Panc1 (cell line): Measurements from ENCODE around the gene WDR90. TPM values are rescaled to one million over a fixed set of nuclear protein-coding genes. Genes with fewer than 3 reads are reported as not detected.
A peak's percentile ranks its signal among the peaks of the same experiment; 100 is the strongest.

ENCODE experiments used
- ATAC-seq: fragments of 200-7000 bp; cut with Tn5 transposase; 2 replicates; pipeline ENCODE4 v1.9.1; 2020; ENCODE audit warnings: mild to moderate bottlenecking, moderate library complexity
- BruUV-seq: library from RNA; stranded (reverse); fragments of 400-500 nt; replicated peaks from 2 replicates; lab custom pipeline; 2021; lab: Mats Ljungman, UMichigan
- CTCF ChIA-PET: fragments of 300-600 bp; sonication (Branson Sonifier 250); formaldehyde crosslinking; loops from one replicate; lab custom pipeline; 2022; ENCODE audit warnings: antibody characterized with exemption; lab: Charles Lee
- POLR2A ChIA-PET: fragments of 300-600 bp; sonication (Branson Sonifier 250); formaldehyde crosslinking; loops from one replicate; lab custom pipeline; 2022; ENCODE audit warnings: antibody characterized with exemption; lab: Charles Lee
- DNase-seq: peaks from one replicate; pipeline ENCODE4 v3.0.0-alpha.2; 2010; ENCODE audit warnings: low read depth, low spot score
- H3K27ac ChIP-seq: 2 replicates; pipeline ENCODE4 v1.5.1; 2011; ENCODE audit warnings: mild to moderate bottlenecking, low read length, inconsistent platforms
- H3K27me3 ChIP-seq: fragments of 200-500 bp; sonication (Bioruptor generic); 2 replicates; pipeline ENCODE4 v1.6.0; 2014; ENCODE audit warnings: low read length, inconsistent platforms; ENCODE audit not compliant: control insufficient read depth, insufficient read depth
- H3K36me3 ChIP-seq: fragments of 200-500 bp; sonication (Bioruptor generic); 2 replicates; pipeline ENCODE4 v1.5.1; 2014; ENCODE audit warnings: inconsistent platforms, mild to moderate bottlenecking, low read length, moderate library complexity; ENCODE audit not compliant: control insufficient read depth, insufficient read depth
- H3K4me1 ChIP-seq: 2 replicates; pipeline ENCODE4 v1.5.1; 2011; ENCODE audit warnings: inconsistent platforms, mild to moderate bottlenecking, low read length, moderate library complexity; ENCODE audit not compliant: control insufficient read depth, insufficient read depth
- H3K4me3 ChIP-seq, 2 experiments: 2 replicates each; pipeline ENCODE4 v1.5.1; 2011 to 2012; ENCODE audit warnings: low read depth in 2 of 2, low read length in 2 of 2, mild to moderate bottlenecking in 2 of 2, inconsistent platforms in 1 of 2, moderate library complexity in 1 of 2
- H3K9me3 ChIP-seq: fragments of 200-500 bp; sonication (Bioruptor generic); 2 replicates; pipeline ENCODE4 v1.5.1; 2014; ENCODE audit warnings: low read depth, mild to moderate bottlenecking, inconsistent platforms, low read length, moderate library complexity; ENCODE audit not compliant: control insufficient read depth, insufficient read depth
- POLR2AphosphoS5 ChIP-seq: IDR thresholded peaks from 2 replicates; pipeline ENCODE4 v1.6.1; 2012; ENCODE audit warnings: mild to moderate bottlenecking, low read depth, low read length, moderate library complexity
- SIN3A ChIP-seq: IDR thresholded peaks from 2 replicates; pipeline ENCODE4 v1.6.1; 2012; ENCODE audit warnings: low read depth, mild to moderate bottlenecking, low read length, moderate library complexity, borderline replicate concordance; ENCODE audit not compliant: insufficient read depth
- TCF7L2 ChIP-seq: IDR thresholded peaks from 2 replicates; pipeline ENCODE4 v1.6.1; 2011; ENCODE audit warnings: mild to moderate bottlenecking, low read depth, low read length, inconsistent platforms
- in situ Hi-C: cut with HindIII; loops from 2 replicates; pipeline ENCODE4 v1.10.0; 2016; ENCODE audit warnings: low sequenced_read_pairs, low pct_unique_long_range_greater_than_20kb
- intact Hi-C: fragments of 100-400 bp; cut with micrococcal nuclease; formaldehyde crosslinking; loops from one replicate; pipeline ENCODE4 v1.10.0; 2022; ENCODE audit not compliant: unreplicated experiment
- total RNA-seq: library from RNA; stranded (reverse); gene quantifications from one replicate; pipeline ENCODE4 v1.2.1, GENCODE V29; 2021; ENCODE audit not compliant: unreplicated experiment
- TF ChIP-seq, protein P1 (sequence below), 2 experiments: IDR thresholded peaks; 2 replicates each; pipeline ENCODE4 v1.6.1; 2011 to 2012; ENCODE audit warnings: low read depth in 2 of 2, control low read depth in 1 of 2, low read length in 1 of 2, mild to moderate bottlenecking in 1 of 2, moderate library complexity in 1 of 2; ENCODE audit not compliant: insufficient read depth in 1 of 2
- TF ChIP-seq, protein P2 (sequence below): fragments of 450-650 bp; IDR thresholded peaks from 2 replicates; pipeline ENCODE4 v1.5.1; 2017; ENCODE audit warnings: mild to moderate bottlenecking

WDR90 gene
- total RNA-seq, 1 experiment from 2014 or later = 58.9 TPM

DNA sequence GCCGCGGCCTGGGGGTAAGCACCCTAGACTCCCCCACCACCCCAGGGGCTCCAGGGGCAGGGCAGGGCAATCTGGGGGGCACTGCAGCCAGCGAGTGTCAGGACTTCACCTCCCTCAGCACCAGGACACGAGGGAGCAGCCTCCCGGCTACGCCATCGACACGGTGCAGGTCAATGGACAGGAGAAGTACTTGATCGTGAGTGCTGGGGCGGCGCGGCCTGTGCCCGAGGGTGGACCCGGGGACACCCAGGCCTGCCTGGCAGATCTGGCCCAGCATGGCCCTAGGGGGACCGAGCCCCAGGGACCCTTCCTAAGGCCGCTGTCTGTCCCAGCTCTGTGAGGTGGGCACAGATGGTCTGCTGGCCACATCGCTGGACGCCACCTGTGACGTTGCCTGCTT lies 23.2 kb downstream of the WDR90 start:
- in situ Hi-C loops = no loop called here
- no peak for DNase-seq
- CTCF ChIA-PET = no interaction called here
- ATAC-seq = no peak
- POLR2A ChIA-PET = no interaction called here
- H3K4me3 ChIP-seq = no peak overlapping the region
- BruUV-seq = no TSS peak
- H3K9me3 ChIP-seq = no peaks in the 10 kb centered on the region
- intact Hi-C loops = no loop called here
- H3K27ac ChIP-seq = no peak overlapping the region
- no peak for TF ChIP-seq POLR2AphosphoS5
- H3K27me3 ChIP-seq = no peaks in the 10 kb centered on the region
- peaks cover 28% of the 10 kb centered on the region for H3K4me1 ChIP-seq
- H3K36me3 ChIP-seq = peaks cover 3% of the 10 kb centered on the region; the same call in 1 of the 2 replicates

DNA sequence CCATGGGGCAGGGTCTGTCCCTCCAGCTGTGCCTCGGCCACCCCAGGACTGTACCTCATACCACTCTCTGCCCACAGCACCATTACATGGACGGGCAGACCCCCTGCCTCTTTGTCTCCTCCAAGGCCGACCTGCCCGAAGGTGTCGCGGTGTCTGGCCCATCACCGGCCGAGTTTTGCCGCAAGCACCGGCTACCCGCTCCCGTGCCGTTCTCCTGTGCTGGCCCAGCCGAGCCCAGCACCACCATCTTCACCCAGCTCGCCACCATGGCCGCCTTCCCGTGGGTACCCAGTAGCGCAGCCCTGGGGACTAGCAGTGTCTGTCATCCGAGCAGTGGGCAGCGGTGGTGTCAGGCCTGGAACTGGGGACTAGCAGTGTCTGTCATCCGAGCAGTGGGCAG lies 23.7 kb downstream of the WDR90 start:
- ChIA-PET CTCF (no interaction called here), POLR2A (no interaction called here)
- Histone ChIP-seq H3K27ac (no peak overlapping the region), H3K4me1 (peaks cover 28% of the 10 kb centered on the region), H3K9me3 (no peaks in the 10 kb centered on the region), H3K36me3 (peaks cover 3% of the 10 kb centered on the region; the same call in 1 of the 2 replicates), H3K27me3 (no peaks in the 10 kb centered on the region), H3K4me3 (no peak overlapping the region)
- no peak for DNase-seq
- in situ Hi-C loops = no loop called here
- ATAC-seq = no peak
- intact Hi-C loops = no loop called here
- no peak for TF ChIP-seq SIN3A
- TF ChIP-seq, protein P1, sequence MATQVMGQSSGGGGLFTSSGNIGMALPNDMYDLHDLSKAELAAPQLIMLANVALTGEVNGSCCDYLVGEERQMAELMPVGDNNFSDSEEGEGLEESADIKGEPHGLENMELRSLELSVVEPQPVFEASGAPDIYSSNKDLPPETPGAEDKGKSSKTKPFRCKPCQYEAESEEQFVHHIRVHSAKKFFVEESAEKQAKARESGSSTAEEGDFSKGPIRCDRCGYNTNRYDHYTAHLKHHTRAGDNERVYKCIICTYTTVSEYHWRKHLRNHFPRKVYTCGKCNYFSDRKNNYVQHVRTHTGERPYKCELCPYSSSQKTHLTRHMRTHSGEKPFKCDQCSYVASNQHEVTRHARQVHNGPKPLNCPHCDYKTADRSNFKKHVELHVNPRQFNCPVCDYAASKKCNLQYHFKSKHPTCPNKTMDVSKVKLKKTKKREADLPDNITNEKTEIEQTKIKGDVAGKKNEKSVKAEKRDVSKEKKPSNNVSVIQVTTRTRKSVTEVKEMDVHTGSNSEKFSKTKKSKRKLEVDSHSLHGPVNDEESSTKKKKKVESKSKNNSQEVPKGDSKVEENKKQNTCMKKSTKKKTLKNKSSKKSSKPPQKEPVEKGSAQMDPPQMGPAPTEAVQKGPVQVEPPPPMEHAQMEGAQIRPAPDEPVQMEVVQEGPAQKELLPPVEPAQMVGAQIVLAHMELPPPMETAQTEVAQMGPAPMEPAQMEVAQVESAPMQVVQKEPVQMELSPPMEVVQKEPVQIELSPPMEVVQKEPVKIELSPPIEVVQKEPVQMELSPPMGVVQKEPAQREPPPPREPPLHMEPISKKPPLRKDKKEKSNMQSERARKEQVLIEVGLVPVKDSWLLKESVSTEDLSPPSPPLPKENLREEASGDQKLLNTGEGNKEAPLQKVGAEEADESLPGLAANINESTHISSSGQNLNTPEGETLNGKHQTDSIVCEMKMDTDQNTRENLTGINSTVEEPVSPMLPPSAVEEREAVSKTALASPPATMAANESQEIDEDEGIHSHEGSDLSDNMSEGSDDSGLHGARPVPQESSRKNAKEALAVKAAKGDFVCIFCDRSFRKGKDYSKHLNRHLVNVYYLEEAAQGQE (IDR thresholded peaks at IDR 0.05; ENCODE audit: insufficient read depth in 1 of 2, low read depth in 2 of 2, low read length in 1 of 2) = no peak
- TF ChIP-seq POLR2AphosphoS5 = no peak
- TF ChIP-seq, protein P2, sequence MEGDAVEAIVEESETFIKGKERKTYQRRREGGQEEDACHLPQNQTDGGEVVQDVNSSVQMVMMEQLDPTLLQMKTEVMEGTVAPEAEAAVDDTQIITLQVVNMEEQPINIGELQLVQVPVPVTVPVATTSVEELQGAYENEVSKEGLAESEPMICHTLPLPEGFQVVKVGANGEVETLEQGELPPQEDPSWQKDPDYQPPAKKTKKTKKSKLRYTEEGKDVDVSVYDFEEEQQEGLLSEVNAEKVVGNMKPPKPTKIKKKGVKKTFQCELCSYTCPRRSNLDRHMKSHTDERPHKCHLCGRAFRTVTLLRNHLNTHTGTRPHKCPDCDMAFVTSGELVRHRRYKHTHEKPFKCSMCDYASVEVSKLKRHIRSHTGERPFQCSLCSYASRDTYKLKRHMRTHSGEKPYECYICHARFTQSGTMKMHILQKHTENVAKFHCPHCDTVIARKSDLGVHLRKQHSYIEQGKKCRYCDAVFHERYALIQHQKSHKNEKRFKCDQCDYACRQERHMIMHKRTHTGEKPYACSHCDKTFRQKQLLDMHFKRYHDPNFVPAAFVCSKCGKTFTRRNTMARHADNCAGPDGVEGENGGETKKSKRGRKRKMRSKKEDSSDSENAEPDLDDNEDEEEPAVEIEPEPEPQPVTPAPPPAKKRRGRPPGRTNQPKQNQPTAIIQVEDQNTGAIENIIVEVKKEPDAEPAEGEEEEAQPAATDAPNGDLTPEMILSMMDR = no peak
- TF ChIP-seq TCF7L2 = no peak
- no TSS peak for BruUV-seq

DNA sequence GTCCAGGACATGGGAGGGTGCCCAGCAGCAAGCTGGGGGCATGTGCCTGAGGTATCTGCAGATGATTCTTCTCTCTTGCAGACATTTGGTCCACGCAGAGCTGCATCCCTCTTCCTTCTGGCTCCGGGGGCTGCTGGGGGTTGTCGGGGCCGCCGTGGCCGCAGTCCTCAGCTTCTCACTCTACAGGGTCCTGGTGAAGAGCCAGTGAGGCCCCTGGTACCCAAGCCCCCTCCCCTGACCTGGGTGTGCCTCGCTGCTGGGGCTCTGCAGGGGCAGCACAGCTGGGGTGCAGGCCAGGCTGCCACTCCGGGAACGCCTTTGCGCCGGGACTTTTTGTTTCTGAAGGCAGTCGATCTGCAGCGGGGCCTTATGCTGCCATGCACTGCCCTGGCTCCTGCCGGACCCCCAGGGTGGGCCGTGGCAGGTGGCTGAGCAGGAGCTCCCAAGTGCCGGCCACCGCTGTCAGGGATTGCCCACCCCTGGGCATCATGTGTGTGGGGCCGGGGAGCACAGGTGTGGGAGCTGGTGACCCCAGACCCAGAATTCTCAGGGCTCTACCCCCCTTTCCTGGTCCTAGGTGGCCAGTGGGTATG lies 24.3 kb downstream of the WDR90 start:
- in situ Hi-C loops (no loop called here), intact Hi-C loops (no loop called here)
- ChIA-PET CTCF (no interaction called here), POLR2A (no interaction called here)
- Histone ChIP-seq H3K4me1 (peaks cover 28% of the 10 kb centered on the region), H3K36me3 (peaks cover 3% of the 10 kb centered on the region; the same call in 1 of the 2 replicates), H3K9me3 (no peaks in the 10 kb centered on the region), H3K4me3 (no peak overlapping the region), H3K27me3 (no peaks in the 10 kb centered on the region), H3K27ac (no peak overlapping the region)
- DNase-seq (no peak), ATAC-seq (no peak)
- TF ChIP-seq TCF7L2 (no peak), SIN3A (no peak), POLR2AphosphoS5 (no peak)
- TF ChIP-seq, protein P1 (IDR thresholded peaks at IDR 0.05; ENCODE audit: insufficient read depth in 1 of 2, low read depth in 2 of 2, low read length in 1 of 2) = no peak
- TF ChIP-seq, protein P2 = no peak
- TSS peak; percentile 50 for BruUV-seq
